DMS53 treated with DMSO at 0.1 percent for 48 hours (cell line): Measurements from ENCODE around the gene NBEA.

Experiments used
- DNase-seq: peaks from one replicate; lab custom pipeline; 2025; ENCODE audit not compliant: unreplicated experiment; lab: John Stamatoyannopoulos, UW

Gene NBEA

GRCh38 chr13:35473206-35473775 lies 531.2 kb downstream of the NBEA start:
- no peak for DNase-seq

GRCh38 chr13:35473802-35474201 lies 531.7 kb downstream of the NBEA start:
- DNase-seq: no peak

GRCh38 chr13:35474496-35475211 lies 532.6 kb downstream of the NBEA start:
- no peak for DNase-seq

- no peak for DNase-seq
These were observed 533.3 kb downstream of the NBEA start for GRCh38 chr13:35475212-35475959.

- peak; percentile 49 for DNase-seq
These were observed 534.2 kb downstream of the NBEA start, which contains the start of gene MAB21L1 for GRCh38 chr13:35475960-35476943. Gene MAB21L1 (minus strand): TSS chr13:35476689. CDS start chr13:35476138, 551 bp downstream.

GRCh38 chr13:35477386-35477946 lies 535.4 kb downstream of the NBEA start:
- no peak for DNase-seq

GRCh38 chr13:35478271-35479037 lies 536.4 kb downstream of the NBEA start:
- no peak for DNase-seq

GRCh38 chr13:35479038-35479492 lies 537.0 kb downstream of the NBEA start:
- no peak for DNase-seq

- no peak for DNase-seq
These were observed 537.6 kb downstream of the NBEA start for GRCh38 chr13:35479706-35480105.

- DNase-seq: no peak
These were observed 538.3 kb downstream of the NBEA start for GRCh38 chr13:35480346-35480745.

- no peak for DNase-seq
These were observed 539.7 kb downstream of the NBEA start for GRCh38 chr13:35481777-35482176.

- DNase-seq: no peak
These were observed 540.5 kb downstream of the NBEA start for GRCh38 chr13:35482527-35482926.

GRCh38 chr13:35483761-35484160 lies 541.7 kb downstream of the NBEA start:
- no peak for DNase-seq

GRCh38 chr13:35484384-35484783 lies 542.3 kb downstream of the NBEA start:
- DNase-seq: no peak

- no peak for DNase-seq
These were observed 543.4 kb downstream of the NBEA start for GRCh38 chr13:35485424-35485823.

- DNase-seq: no peak
These were observed 547.0 kb downstream of the NBEA start for GRCh38 chr13:35489050-35489449.

GRCh38 chr13:35496006-35496405 lies 553.9 kb downstream of the NBEA start:
- DNase-seq: no peak

- DNase-seq: no peak
These were observed 554.8 kb downstream of the NBEA start for GRCh38 chr13:35496761-35497386.

GRCh38 chr13:35498231-35498630 lies 556.2 kb downstream of the NBEA start:
- DNase-seq: peak; percentile 54
